Measurements from ENCODE around the gene OSBPL5.

DNA sequence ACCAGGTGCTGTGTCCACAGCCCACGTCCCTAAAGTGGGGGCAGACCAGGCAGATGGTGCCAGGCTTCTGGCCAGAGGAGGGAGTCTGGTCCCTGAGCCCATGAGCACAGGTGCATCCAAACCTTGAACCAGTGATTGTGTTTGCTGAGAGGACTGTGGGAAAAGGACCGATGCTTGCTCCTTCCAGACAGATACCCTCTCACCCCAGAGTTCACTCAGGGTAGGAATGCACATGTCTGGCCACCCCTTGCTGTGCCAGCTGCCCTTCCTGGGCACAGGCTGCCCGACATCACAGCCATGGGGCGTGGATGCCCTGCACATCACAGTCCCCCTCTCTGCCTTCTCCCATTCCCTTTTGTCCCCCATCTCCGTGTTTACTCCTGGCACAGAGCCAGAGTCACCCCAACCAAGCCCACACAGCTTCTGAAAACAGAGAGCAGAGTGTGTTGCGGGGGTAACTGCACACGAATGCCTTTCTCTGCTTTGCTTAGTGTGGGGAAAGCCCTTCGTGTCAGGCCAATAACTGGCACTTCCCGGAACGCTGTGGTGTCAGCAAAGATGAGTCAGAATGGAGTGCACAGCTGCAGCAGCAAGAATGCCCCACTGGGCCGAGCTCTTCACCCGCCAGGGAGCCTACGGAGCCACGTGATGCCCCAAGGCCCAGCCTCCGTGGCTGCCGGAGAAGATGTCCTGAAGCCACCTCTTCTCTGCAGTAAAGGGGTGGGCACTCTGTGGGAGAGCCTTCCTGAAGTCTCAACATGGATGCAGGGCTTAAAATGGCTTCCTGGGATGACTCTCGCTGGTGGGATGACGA, 115.5 kb downstream of the OSBPL5 start:
- TF ChIP-seq, protein P1, sequence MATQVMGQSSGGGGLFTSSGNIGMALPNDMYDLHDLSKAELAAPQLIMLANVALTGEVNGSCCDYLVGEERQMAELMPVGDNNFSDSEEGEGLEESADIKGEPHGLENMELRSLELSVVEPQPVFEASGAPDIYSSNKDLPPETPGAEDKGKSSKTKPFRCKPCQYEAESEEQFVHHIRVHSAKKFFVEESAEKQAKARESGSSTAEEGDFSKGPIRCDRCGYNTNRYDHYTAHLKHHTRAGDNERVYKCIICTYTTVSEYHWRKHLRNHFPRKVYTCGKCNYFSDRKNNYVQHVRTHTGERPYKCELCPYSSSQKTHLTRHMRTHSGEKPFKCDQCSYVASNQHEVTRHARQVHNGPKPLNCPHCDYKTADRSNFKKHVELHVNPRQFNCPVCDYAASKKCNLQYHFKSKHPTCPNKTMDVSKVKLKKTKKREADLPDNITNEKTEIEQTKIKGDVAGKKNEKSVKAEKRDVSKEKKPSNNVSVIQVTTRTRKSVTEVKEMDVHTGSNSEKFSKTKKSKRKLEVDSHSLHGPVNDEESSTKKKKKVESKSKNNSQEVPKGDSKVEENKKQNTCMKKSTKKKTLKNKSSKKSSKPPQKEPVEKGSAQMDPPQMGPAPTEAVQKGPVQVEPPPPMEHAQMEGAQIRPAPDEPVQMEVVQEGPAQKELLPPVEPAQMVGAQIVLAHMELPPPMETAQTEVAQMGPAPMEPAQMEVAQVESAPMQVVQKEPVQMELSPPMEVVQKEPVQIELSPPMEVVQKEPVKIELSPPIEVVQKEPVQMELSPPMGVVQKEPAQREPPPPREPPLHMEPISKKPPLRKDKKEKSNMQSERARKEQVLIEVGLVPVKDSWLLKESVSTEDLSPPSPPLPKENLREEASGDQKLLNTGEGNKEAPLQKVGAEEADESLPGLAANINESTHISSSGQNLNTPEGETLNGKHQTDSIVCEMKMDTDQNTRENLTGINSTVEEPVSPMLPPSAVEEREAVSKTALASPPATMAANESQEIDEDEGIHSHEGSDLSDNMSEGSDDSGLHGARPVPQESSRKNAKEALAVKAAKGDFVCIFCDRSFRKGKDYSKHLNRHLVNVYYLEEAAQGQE (IDR thresholded peaks at IDR 0.05; ENCODE audit: insufficient read depth in 1 of 2, low read depth in 2 of 2, low read length in 2 of 2): 0 out of 4 replicates have a peak, but pooled peaks of 1 of the 2 experiments have one; percentile 41
- peak; percentile 34; the same call in 1 of the 2 replicates for TF ChIP-seq TAF1 (IDR thresholded peaks at IDR 0.05; ENCODE audit: borderline replicate concordance, insufficient read depth, low read length)
- TF ChIP-seq POLR2AphosphoS5 (IDR thresholded peaks at IDR 0.05; ENCODE audit: low read depth, low read length): no peak
- no peak for TF ChIP-seq SIN3A (IDR thresholded peaks at IDR 0.05; ENCODE audit: borderline replicate concordance, insufficient read depth, low read length)
- peak; percentile 68 for TF ChIP-seq FOXP2 (optimal IDR thresholded peaks at IDR 0.05; ENCODE audit: borderline replicate concordance, extremely low read depth, extremely low read length, insufficient read depth)

Data from PFSK-1 (cell line).